LNCAP (cell line): ENCODE measurements around the gene GZMM.

ENCODE experiments used
- CTCF ChIP-seq: fragments of 450-650 bp; IDR thresholded peaks from 2 replicates; pipeline ENCODE4 v1.5.1; 2017; ENCODE audit warnings: mild to moderate bottlenecking

Gene GZMM

GRCh38 chr19:556611-557382 lies 12.9 kb downstream of the GZMM start:
- no peak for TF ChIP-seq CTCF

- no peak for TF ChIP-seq CTCF
These were observed 15.1 kb downstream of the GZMM start for GRCh38 chr19:558770-559439.

GRCh38 chr19:560121-560520 lies 16.3 kb downstream of the GZMM start:
- TF ChIP-seq CTCF = no peak

GRCh38 chr19:566403-566802 lies 22.6 kb downstream of the GZMM start:
- TF ChIP-seq CTCF = no peak

GRCh38 chr19:566844-567243 lies 23.0 kb downstream of the GZMM start:
- TF ChIP-seq CTCF = no peak

- TF ChIP-seq CTCF = no peak
These were observed 23.5 kb downstream of the GZMM start for GRCh38 chr19:567296-567900.

- no peak for TF ChIP-seq CTCF
These were observed 26.4 kb downstream of the GZMM start for GRCh38 chr19:570251-570686.
